GM23338 (cell line): ENCODE data around the gene NRN1L. TPM values are rescaled to one million over a fixed set of nuclear protein-coding genes. Genes with fewer than 3 reads are reported as not detected.

ENCODE experiments used
- ATAC-seq: fragments of 200-7000 bp; cut with Tn5 transposase; 3 replicates; pipeline ENCODE4 v1.9.1; 2020
- DNase-seq: peaks from one replicate; pipeline ENCODE4 v3.0.0-alpha.2; 2015; ENCODE audit warnings: low spot score
- H2AFZ ChIP-seq: fragments of 200-600 bp; sonication (generic); 2 replicates; pipeline ENCODE4 v1.8.0; 2016; ENCODE audit warnings: antibody characterized with exemption, mild to moderate bottlenecking, moderate library complexity
- H3F3A ChIP-seq: fragments of 200-600 bp; sonication (generic); replicated peaks from 2 replicates; pipeline ENCODE4 v1.8.0; 2017; ENCODE audit warnings: antibody characterized with exemption, mixed run types, low read depth
- H3K27ac ChIP-seq: fragments of 200-600 bp; sonication (generic); 2 replicates; pipeline ENCODE4 v1.6.1; 2016; ENCODE audit warnings: low read depth
- H3K27me3 ChIP-seq: fragments of 200-600 bp; sonication (generic); 2 replicates; pipeline ENCODE4 v1.8.0; 2016; ENCODE audit warnings: mild to moderate bottlenecking, mixed run types, moderate library complexity; ENCODE audit not compliant: insufficient read depth
- H3K36me3 ChIP-seq: fragments of 200-600 bp; sonication (generic); 2 replicates; pipeline ENCODE4 v1.8.0; 2016; ENCODE audit warnings: mild to moderate bottlenecking; ENCODE audit not compliant: insufficient read depth
- H3K4me1 ChIP-seq: fragments of 200-600 bp; sonication (generic); 2 replicates; pipeline ENCODE4 v1.8.0; 2016; ENCODE audit warnings: mild to moderate bottlenecking, moderate library complexity; ENCODE audit not compliant: insufficient read depth
- H3K4me2 ChIP-seq: fragments of 200-600 bp; sonication (generic); 2 replicates; pipeline ENCODE4 v1.7.1; 2017; ENCODE audit warnings: mixed run types
- H3K4me3 ChIP-seq: fragments of 200-600 bp; sonication (generic); 2 replicates; pipeline ENCODE4 v1.6.1; 2016; ENCODE audit warnings: mixed run types
- H3K79me2 ChIP-seq: fragments of 200-600 bp; sonication (generic); replicated peaks from 2 replicates; pipeline ENCODE4 v1.8.0; 2017; ENCODE audit warnings: mild to moderate bottlenecking; ENCODE audit not compliant: insufficient read depth
- H3K9me2 ChIP-seq: fragments of 200-600 bp; sonication (generic); 2 replicates; pipeline ENCODE4 v1.8.0; 2017; ENCODE audit not compliant: insufficient read depth
- H4K20me1 ChIP-seq: fragments of 200-600 bp; sonication (generic); replicated peaks from 2 replicates; pipeline ENCODE4 v1.8.0; 2017; ENCODE audit warnings: mild to moderate bottlenecking; ENCODE audit not compliant: insufficient read depth
- H3K27ac Mint-ChIP-seq: 2 replicates; pipeline ENCODE4 v1.8.0; 2020; ENCODE audit warnings: inconsistent platforms, mild to moderate bottlenecking, moderate library complexity, mixed read lengths
- H3K27me3 Mint-ChIP-seq: 3 replicates; pipeline ENCODE4 v1.8.0; 2022; ENCODE audit warnings: low read depth, mild to moderate bottlenecking, moderate library complexity, mixed read lengths, inconsistent platforms; ENCODE audit not compliant: insufficient read depth, poor library complexity
- H3K36me3 Mint-ChIP-seq: 3 replicates; pipeline ENCODE4 v1.8.0; 2021; ENCODE audit warnings: low read depth, mild to moderate bottlenecking, inconsistent platforms, moderate library complexity, mixed read lengths
- H3K4me1 Mint-ChIP-seq: 3 replicates; pipeline ENCODE4 v1.8.0; 2020; ENCODE audit warnings: mild to moderate bottlenecking, inconsistent platforms, mixed read lengths
- H3K4me3 Mint-ChIP-seq: 3 replicates; pipeline ENCODE4 v1.8.0; 2021; ENCODE audit warnings: moderate library complexity, mild to moderate bottlenecking, inconsistent platforms, mixed read lengths
- H3K9me3 Mint-ChIP-seq: 3 replicates; pipeline ENCODE4 v1.8.0; 2020; ENCODE audit warnings: moderate library complexity, mild to moderate bottlenecking, inconsistent platforms, mixed read lengths
- CREB1 ChIP-seq: fragments of 250-450 bp; sonication (Bioruptor Pico); IDR thresholded peaks from 2 replicates; pipeline ENCODE4 v1.5.0; 2020; ENCODE audit warnings: low read depth, mild to moderate bottlenecking, moderate library complexity
- EZH2phosphoT487 ChIP-seq: fragments of 200-600 bp; sonication (generic); IDR thresholded peaks from one replicate; pipeline ENCODE4 v1.8.1; 2018; ENCODE audit warnings: antibody characterized with exemption; ENCODE audit not compliant: unreplicated experiment
- REST ChIP-seq: IDR thresholded peaks from one replicate; pipeline ENCODE4 v1.6.1; 2018; ENCODE audit warnings: antibody characterized with exemption; ENCODE audit not compliant: unreplicated experiment
- polyA plus RNA-seq: library from polyadenylated mRNA; unstranded; fragments of >200 nt; fragmentation: Nextera tagmentation; extraction: Ambion mirVana; gene quantifications from 2 replicates; pipeline ENCODE4 v1.2.1, GENCODE V29; 2016
- total RNA-seq: library from RNA; depleted of rRNA; stranded (reverse); fragments of >200 nt; shearing (Covaris generic); gene quantifications from 2 replicates; pipeline ENCODE4 v1.2.3, GENCODE V29; 2014
- TF ChIP-seq, protein P1 (sequence below): fragments of 250-450 bp; sonication (Bioruptor Pico); IDR thresholded peaks from 2 replicates; pipeline ENCODE4 v1.5.0; 2020; ENCODE audit warnings: mild to moderate bottlenecking, moderate library complexity

NRN1L gene
- total and polyA plus RNA-seq, 2 experiments from 2014 or later = 14.0 to 26.1 TPM

DNA sequence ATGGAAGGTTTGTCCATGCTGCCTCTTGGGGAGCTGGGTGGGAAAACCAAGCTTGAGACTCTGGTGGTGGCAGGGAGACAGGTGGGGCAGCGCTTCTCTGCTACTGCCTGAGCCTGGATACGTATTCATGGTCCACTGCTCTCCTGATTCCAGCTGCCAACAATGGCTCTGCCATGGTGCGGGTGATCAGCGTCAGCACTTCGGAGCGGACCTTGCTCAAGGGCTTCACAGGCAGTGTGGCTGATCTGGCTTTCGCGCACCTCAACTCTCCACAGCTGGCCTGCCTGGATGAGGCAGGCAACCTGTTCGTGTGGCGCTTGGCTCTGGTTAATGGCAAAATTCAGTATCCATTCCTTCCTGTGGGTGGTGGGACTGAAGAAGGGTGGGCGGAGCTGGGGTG is 7.6 kb upstream of the NRN1L start:
- no peak for TF ChIP-seq REST
- TF ChIP-seq, protein P1, sequence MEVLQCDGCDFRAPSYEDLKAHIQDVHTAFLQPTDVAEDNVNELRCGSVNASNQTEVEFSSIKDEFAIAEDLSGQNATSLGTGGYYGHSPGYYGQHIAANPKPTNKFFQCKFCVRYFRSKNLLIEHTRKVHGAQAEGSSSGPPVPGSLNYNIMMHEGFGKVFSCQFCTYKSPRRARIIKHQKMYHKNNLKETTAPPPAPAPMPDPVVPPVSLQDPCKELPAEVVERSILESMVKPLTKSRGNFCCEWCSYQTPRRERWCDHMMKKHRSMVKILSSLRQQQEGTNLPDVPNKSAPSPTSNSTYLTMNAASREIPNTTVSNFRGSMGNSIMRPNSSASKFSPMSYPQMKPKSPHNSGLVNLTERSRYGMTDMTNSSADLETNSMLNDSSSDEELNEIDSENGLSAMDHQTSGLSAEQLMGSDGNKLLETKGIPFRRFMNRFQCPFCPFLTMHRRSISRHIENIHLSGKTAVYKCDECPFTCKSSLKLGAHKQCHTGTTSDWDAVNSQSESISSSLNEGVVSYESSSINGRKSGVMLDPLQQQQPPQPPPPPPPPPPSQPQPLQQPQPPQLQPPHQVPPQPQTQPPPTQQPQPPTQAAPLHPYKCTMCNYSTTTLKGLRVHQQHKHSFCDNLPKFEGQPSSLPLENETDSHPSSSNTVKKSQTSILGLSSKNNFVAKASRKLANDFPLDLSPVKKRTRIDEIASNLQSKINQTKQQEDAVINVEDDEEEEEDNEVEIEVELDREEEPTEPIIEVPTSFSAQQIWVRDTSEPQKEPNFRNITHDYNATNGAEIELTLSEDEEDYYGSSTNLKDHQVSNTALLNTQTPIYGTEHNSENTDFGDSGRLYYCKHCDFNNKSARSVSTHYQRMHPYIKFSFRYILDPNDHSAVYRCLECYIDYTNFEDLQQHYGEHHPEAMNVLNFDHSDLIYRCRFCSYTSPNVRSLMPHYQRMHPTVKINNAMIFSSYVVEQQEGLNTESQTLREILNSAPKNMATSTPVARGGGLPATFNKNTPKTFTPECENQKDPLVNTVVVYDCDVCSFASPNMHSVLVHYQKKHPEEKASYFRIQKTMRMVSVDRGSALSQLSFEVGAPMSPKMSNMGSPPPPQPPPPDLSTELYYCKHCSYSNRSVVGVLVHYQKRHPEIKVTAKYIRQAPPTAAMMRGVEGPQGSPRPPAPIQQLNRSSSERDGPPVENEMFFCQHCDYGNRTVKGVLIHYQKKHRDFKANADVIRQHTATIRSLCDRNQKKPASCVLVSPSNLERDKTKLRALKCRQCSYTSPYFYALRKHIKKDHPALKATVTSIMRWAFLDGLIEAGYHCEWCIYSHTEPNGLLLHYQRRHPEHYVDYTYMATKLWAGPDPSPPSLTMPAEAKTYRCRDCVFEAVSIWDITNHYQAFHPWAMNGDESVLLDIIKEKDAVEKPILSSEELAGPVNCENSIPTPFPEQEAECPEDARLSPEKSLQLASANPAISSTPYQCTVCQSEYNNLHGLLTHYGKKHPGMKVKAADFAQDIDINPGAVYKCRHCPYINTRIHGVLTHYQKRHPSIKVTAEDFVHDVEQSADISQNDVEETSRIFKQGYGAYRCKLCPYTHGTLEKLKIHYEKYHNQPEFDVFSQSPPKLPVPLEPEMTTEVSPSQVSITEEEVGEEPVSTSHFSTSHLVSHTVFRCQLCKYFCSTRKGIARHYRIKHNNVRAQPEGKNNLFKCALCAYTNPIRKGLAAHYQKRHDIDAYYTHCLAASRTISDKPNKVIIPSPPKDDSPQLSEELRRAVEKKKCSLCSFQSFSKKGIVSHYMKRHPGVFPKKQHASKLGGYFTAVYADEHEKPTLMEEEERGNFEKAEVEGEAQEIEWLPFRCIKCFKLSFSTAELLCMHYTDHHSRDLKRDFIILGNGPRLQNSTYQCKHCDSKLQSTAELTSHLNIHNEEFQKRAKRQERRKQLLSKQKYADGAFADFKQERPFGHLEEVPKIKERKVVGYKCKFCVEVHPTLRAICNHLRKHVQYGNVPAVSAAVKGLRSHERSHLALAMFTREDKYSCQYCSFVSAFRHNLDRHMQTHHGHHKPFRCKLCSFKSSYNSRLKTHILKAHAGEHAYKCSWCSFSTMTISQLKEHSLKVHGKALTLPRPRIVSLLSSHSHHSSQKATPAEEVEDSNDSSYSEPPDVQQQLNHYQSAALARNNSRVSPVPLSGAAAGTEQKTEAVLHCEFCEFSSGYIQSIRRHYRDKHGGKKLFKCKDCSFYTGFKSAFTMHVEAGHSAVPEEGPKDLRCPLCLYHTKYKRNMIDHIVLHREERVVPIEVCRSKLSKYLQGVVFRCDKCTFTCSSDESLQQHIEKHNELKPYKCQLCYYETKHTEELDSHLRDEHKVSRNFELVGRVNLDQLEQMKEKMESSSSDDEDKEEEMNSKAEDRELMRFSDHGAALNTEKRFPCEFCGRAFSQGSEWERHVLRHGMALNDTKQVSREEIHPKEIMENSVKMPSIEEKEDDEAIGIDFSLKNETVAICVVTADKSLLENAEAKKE (CRISPR knock-in tag) = no peak
- no peak for TF ChIP-seq EZH2phosphoT487
- TF ChIP-seq CREB1 = no peak
- H3K79me2 ChIP-seq = peaks cover 28% of the 10 kb centered on the region
- no peak overlapping the region for H2AFZ ChIP-seq
- H3K36me3 ChIP-seq = peaks cover 25% of the 10 kb centered on the region; the same call in 1 of the 2 replicates
- H3K4me3 Mint-ChIP-seq = no peak overlapping the region
- no peak for DNase-seq
- H4K20me1 ChIP-seq = peaks cover 4% of the 10 kb centered on the region
- H3K27ac ChIP-seq = no peak overlapping the region
- H3F3A ChIP-seq = peaks cover 7% of the 10 kb centered on the region
- H3K4me1 Mint-ChIP-seq = peaks cover 14% of the 10 kb centered on the region
- no peaks in the 10 kb centered on the region for H3K27me3 ChIP-seq
- no peaks in the 10 kb centered on the region for H3K9me3 Mint-ChIP-seq
- H3K27me3 Mint-ChIP-seq = peaks cover 21% of the 10 kb centered on the region
- no peak overlapping the region for H3K4me3 ChIP-seq
- H3K9me2 ChIP-seq = no peaks in the 10 kb centered on the region
- peaks cover 54% of the 10 kb centered on the region for H3K36me3 Mint-ChIP-seq
- no peak overlapping the region for H3K4me2 ChIP-seq
- H3K27ac Mint-ChIP-seq = no peak overlapping the region
- ATAC-seq = no peak
- peaks cover 8% of the 10 kb centered on the region; the same call in 1 of the 2 replicates for H3K4me1 ChIP-seq
